NCI-H345 (cell line): ENCODE measurements around the gene LCE1A.

ENCODE experiments used
- DNase-seq: peaks from one replicate; lab custom pipeline; 2025; lab: John Stamatoyannopoulos, UW

Gene LCE1A, protein sequence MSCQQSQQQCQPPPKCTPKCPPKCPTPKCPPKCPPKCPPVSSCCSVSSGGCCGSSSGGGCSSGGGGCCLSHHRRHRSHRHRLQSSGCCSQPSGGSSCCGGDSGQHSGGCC

DNA sequence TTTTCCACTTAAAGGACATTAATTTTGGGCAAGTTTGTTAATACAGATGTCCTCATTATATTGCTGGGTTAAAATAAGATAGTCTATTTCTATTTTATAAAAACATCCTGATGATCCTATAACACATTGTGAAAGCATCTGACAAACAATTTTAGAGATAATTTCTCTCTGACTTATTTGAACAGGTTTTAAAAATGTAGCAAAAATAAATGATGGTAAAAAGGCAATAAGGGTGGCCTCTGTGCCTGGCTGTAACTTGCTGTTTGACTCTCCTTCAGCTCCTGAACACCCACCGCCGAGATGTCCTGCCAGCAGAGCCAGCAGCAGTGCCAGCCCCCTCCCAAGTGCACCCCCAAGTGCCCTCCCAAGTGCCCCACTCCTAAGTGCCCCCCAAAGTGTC lies at the start of gene LCE1A:
LCE1A (plus strand) TSS at position 301 of the 400 bp plus-strand sequence; CDS start at position 301, 0 bp downstream.
- DNase-seq = no peak

DNA sequence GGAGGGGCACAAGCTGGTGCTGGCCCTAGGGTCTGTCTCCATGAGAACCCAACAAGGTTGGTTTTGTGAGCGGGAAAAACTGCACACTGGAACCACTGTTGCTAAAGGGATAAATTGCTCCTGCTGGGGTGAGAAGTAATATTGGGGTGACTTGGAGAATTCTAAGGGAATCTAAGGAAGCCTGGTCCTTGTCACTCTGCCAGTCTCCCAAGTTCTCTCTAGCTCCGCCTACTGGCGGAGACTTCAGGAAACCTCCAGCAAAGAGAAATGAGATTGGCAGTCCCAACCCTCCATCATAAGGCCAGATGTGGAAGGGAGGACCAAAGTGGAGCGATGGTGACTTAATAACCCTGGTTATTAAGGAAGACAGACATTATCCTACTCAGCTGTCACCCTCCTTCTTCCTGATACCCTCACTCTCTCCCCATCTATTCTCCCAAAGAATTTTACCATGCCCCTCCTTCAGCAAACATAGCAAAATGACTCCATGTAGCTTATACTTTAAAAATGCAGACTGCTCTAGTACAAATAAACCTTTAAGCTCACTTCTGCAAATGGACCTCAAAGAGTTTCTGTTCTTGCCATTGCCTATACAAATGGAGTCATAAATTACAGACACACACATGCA lies 49.6 kb upstream of the LCE1A start:
- DNase-seq = no peak

DNA sequence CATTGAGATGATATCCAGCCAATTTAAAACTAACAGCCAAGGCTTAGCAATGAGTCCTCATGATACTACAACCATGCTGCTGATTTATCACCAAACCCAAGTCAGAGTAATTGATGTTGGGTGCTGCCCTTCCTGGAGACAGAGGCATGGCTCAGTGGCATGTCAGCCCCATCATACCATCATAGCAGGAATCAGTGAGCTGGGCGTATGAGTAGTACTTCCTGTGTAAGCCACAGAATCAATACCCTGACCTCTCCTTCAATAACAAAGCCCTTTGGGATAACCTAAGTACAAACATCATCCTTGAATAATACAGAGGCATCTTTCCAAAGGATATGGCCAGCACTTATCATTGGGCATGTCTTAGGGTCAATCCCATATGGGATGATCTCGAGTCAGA lies 44.2 kb upstream of the LCE1A start:
- DNase-seq = no peak

DNA sequence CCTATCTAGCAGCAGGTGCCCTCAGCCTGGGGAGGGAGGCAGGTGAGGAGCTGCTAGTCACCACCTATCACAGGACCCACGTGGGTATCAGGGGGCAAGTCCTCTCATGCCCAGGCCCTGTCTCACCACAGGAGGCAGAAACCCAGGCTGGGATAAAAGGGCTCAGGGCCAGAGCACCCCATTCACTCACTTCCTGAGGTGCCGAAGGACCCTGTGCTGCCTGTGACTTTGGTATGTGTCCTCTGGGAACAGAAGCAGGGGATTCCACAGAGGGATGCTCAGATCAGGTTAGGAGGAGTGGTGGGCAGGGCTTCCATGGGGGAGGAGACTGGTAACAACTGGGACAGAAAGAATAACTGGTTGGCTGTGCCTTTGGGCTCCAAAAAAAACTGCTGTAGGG lies 41.2 kb upstream of the LCE1A start, which contains the start of gene LCE1E:
LCE1E (plus strand) TSS at position 181 of the 400 bp plus-strand sequence. CDS start 1,043 bp downstream, outside the sequence.
- no peak for DNase-seq

DNA sequence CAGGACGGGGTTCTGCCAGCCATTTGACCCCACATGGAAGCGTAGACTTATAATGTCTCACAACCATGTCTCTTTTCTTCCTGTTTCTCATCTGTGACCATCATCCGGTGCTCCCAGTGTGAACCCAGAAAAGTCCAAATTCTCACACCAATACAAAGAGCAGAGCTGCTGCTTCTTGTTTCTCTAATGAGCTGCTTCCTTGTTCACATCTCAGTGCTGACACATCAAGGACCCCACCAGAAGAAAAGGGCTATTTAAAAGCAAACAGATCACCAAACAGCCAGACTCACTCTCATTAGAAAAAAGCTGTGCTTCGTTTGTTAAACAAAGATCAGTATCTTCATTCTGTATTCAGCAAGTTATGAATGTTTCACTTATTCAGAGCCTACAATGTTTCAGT lies 31.6 kb upstream of the LCE1A start:
- DNase-seq = no peak

DNA sequence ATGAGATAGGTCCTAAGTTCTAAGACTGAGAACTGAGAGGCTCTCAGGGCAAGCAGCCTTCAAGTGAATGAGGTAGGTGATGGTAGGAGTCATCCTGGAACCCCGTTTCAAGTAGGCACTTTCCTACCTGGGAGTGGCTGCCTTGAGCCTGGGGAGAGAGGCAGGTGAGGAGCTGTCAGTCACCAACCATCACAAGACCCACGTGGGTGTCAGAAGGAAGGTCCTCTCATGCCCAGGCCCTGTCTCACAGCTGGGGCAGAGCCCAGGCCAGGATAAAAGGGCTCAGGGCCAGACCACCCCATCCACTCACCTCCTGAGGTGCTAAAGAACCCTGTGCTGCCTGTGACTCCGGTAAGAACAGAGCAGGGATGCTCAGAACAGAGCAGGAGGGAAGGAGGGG lies 30.9 kb upstream of the LCE1A start, which contains the start of gene LCE1D:
LCE1D (plus strand) TSS at position 301 of the 400 bp plus-strand sequence. CDS start 1,074 bp downstream, outside the sequence.
- no peak for DNase-seq

DNA sequence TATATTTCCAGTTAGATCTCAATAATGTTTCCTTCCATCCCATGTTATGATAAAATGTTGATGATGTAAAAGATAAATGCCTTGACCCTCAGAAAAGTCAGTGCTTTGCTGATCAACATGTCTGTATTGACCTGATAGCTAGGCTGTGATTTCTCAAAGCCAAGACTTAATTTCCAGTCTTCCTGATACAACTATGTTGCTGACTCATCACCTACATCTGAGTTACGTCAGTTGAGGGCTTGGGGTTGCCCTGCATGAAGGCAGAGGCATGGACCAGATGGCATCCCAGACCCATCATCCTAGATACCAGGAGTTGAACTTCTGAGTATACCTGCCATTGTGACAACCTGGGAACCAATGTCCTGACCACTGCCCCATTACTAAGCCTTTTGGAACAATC lies 25.9 kb upstream of the LCE1A start:
- DNase-seq = no peak

DNA sequence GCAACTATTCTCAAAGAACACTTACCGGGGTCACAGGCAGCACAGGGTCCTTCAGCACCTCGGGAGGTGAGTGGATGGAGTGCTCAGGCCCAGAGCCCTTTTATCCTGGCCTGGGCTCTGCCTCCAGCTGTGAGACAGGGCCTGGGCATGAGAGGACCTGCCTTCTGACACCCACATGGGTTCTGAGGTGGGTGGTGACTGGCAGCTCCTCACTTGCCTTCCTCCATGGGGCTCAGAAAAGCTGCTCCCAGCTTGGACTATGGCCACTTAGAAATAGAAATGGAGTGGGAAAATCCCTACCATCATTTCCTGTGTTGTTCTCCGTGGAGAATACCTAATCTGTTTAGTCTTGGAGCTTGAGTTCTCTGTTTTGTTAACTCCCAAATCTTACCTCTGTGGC lies 20.7 kb upstream of the LCE1A start, which contains the start of gene LCE1C:
LCE1C (minus strand) TSS at position 76 of the 400 bp plus-strand sequence. CDS start 1,173 bp downstream, outside the sequence.
- DNase-seq = no peak

DNA sequence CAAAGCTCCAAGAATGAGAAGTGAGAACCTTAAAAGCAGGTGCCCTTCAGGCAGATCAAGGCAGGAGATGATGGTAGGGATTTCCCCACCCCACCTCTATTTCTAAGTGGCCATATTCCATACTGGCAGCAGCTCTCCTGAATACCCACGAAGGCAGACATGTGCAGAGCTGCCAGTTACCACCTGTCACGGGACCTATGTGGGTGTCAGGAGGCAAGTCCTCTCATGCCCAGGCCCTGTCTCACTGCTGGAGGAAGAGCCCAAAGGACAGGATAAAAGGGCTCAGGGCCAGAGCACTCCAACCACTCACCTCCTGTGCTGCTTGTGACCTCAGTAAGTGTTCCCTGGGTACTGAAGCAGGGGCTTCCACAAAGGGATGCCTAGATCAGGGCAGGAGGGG lies 16.2 kb upstream of the LCE1A start:
- no peak for DNase-seq

DNA sequence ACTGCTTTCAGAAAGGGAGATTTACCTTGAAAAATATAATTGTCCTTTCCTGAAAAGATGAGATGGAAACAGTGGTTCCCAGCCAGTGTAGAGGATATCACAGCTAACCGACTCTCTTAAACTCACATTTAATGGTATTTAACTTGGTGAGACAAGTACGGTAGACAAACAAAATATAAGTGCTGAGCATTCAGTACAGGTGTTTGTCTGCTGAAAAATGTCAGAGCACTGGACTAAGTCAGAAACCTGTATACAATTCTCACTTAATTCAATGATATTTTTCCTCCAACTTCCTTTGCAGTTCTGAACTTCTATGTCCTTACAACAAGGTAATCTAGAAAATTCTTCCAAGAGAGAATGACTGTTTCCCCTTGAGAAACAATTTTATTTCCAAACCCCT lies 15.6 kb upstream of the LCE1A start, which contains the start of gene LCE1B:
LCE1B (plus strand) TSS at position 301 of the 400 bp plus-strand sequence. CDS start 476 bp downstream, outside the sequence.
- DNase-seq = no peak

DNA sequence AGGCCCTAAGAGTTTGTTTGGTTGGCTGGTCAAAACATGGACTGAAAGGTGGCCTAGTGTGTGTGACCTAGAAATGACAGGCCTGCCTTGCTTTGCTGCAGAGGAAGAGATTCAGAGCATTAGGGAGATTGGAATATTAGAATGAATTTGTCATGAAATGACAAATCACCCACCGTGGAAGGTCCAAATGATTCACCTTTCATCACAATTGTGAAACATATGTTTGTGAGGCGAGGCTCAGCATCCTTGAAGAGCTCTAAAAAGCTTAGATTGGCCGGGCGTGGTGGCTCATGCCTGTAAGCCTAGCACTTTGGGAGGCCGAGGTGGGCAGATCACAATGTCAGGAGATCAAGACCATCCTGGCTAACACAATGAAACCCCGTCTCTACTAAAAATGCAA lies 10.0 kb upstream of the LCE1A start:
- DNase-seq = no peak

DNA sequence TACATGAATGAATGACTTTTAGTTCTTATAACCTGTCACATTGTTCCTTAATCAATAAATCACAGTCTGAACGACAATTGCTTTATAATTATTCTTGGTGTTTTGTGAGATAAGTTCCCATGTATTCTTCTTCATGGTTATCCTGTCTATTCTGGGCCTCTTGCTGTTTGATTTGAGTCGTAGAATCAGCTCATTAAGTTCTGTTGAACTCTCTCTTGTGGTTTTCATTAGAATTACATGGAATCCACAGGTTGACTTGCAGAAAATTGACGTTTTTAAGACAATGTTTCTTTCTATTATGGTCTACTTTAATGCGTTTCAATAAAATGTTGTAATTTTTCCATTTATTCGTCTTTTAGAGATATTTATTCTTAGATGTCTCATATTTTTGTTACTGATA lies 4.0 kb upstream of the LCE1A start:
- DNase-seq = no peak

DNA sequence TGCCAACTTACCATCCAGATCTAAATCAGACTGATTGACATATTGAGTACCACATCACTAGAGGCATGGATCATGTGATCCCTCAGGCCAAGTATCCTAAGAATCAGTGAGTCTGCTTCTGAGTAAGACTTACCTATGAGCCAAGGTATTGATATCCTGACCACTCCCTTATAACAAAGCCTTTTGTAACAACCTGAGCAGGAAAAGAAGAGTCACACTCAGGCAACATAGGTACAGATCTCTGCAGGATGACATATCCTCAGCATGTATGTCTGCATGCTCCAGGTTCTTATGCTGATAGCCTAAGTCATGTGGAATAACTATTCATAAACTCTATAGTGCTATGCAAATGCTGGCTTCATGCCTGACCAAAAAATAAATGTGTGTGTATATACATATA lies 2.3 kb upstream of the LCE1A start:
- no peak for DNase-seq

DNA sequence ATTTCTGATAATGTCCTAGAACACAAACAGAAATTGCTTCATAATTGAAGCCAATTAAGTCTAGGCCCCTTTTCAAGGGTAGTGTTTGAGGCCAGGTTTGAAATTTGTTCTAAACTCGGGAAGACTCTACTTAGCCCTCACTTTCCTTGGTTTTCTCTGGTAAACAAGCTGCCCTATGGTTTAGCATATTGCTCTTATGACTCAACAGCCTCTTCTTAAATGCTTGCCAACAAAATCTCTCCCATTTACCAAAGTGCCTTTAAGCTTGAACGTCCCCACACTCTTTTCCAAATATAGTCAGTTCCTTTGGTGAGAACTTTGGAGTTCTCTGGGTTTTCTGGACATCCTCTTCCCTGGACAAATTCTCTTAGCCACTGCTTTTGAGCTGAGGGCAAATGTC lies 9.6 kb downstream of the LCE1A start:
- no peak for DNase-seq

DNA sequence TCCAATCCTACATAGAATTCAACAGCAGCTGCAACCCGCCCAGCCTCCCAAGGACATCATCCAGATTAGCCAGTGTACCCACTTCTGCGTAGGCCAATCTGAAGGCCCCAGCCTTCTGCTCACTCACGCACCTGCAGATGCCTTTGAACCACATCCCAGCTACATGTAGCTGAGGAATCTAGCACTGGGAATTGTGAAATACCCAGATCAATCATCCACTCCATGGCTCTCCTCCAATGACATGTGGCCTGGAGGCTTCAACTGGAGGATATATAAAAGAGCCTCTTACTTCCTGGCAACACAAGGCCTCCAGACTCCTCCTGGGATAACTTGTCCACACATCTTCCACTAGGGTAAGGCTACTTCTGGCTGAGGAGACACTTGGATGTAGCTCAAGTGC lies 15.3 kb downstream of the LCE1A start, which contains the start of gene LCE6A:
LCE6A (plus strand) TSS at position 301 of the 400 bp plus-strand sequence. CDS start 665 bp downstream, outside the sequence.
- no peak for DNase-seq

DNA sequence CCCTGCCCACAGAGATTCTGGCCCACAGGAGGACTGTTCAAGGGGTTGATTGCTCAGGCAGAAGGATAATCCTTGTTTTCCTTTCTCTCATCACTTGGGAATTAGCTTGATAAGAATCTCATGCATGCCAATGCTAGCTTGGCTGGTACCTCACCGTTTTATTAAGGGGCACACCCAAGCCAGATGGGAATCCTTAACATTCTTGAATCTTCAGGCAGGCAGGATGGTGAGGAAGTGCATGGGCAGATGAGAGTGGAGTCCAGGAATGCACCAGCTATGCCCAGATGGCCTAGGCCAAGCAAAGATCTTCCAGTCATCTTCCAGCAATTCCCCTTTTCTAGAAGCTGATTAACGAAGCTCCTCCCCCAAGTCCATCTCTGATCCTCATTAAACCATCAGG lies 28.4 kb downstream of the LCE1A start:
- DNase-seq = no peak

DNA sequence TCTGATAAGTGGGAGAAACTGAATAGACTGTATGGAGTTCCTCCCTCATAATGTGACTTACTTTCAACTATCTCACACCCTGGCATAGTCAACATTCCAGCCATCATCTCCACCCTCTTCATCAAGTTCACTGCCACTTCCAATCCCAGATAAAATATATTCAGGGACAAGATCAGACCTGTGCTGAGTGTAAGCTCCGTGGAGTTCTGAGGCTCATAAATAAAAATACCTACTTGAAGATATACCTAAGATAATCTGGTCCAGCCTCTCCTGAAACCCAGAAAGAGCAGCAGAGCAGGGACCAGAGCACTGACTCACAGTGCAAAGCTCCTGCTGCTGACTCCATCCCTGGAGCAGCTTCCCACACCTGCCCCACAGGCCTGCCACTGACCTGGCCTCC lies 30.8 kb downstream of the LCE1A start:
- no peak for DNase-seq

DNA sequence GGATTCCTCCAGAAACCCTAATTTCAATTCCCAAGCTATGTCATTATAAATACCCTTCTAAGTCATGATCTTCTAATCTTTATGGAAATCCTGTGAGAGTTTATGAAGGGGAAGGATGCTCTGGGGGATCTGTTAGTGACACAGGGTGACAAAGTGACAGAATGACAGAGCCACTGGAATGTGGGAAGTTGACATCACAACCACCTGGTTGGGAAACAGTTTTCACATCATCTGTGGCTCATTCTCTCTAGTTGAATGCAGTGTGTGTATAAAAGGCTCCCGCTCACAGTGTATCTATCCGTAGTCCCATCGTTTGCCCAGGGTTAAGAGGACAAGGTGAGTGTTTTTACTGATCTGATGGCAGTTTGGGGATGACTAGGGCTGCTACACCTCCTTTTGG lies 32.4 kb downstream of the LCE1A start, which contains the start of gene LCE7A:
LCE7A (plus strand) TSS at position 301 of the 400 bp plus-strand sequence. CDS start 702 bp downstream, outside the sequence.
- no peak for DNase-seq

DNA sequence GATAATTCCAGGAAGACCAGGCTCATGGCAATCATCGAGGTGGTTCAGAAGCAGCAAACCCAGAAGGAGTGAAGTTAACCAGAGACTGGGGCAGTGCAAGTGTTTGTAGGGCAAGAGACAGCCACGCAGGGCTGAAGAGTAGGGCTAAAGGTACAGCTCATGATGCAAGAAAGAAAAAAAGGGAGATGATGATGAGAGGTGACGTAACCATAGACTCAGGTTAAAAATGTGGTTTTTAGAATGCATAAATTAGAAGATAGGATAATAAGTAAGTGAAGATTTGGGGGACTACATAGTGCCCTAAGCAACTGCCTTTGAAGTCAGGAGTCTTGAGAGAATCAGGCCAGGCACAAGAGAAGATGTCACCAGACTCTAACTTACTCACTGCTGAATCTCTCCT lies 32.9 kb downstream of the LCE1A start:
- no peak for DNase-seq

DNA sequence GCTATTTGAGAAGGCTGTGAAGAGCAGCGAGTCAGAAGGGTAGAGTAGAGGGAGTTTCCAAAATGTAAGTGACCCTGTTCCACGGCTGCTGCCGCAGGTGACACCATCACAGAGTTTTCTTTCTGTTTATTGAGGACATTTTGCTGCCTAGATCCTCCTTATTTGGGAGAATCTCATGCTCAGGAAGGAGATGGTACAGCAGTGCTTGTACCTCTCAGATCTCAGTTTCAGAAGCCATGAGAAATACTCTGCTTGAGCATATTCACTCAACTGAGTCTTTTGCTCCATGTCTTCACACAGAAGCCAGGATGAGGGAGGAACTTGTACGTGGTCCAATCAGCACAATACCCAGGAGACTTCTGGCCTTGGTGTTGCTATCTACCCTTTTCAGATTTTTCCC lies 34.1 kb downstream of the LCE1A start:
- no peak for DNase-seq

DNA sequence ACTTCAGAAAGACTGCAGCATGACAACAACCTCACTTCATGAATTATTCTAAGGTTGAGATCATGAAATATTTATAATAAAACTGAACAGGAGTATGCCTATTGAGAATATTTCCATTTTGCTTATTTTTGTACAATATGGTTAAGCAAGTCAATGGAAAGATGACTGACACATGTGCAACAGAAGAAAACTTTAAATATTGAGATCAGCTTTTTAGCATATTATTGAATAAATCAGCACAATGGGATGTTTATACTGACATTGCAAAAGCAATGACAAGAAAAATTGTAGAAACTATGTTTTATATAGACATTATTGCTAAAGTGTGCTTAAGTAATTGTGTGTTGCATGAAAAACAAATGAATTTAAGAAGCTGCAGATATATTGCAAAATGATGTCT lies 37.2 kb downstream of the LCE1A start:
- no peak for DNase-seq

DNA sequence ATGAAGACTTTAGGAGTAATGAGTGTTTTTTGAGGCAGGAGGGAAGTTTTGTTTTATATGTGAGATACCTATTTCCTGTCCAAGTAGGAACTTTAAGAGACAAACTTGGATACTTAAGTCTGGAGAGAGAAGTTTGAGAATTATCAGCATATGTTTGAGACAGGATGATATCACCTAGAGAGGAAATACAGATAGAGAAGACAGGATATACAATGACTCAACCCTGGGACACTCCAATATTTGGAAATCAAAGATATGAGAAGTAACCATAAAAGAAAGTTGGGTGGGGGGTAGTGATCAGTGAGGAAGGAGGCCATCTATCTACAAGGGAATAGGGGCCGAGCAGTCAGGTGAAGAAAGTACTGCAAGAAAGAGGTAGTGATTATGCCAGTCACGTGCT lies 39.0 kb downstream of the LCE1A start:
- no peak for DNase-seq

DNA sequence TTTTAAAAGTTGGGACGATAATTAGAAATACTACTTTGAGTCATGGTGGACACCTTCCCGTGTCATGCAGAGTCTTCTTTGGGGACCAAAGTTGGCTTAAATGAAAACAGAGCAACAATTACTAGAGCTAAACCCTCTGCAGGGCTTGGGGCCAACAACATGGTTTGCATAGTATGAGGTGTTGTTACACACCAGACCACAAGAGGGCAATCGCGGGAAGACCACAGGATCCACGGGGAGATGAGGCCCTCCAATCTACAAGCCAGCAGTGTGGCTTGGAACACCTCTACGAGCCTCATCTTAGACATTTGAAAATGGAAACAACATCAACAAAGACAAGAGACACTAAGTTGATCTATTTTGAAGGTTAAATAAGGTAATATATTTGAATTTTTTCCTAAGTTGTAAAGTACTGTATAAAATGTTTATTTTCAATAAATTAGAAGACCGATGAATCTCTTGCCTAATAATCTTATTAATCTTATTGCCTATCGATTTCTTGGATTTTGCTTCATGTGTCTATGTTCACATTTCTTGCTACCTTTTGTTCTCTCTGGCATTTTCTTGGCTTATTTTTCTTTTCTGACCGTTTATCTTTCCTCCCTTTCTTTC lies 42.6 kb downstream of the LCE1A start:
- peak; percentile 75 for DNase-seq
